GM18868 (cell line): ENCODE results near the gene CNTD1.

ENCODE experiments used
- ATAC-seq: cut with Tn5 transposase; IDR thresholded peaks from one replicate; pipeline ENCODE4 v1.9.1; 2021; ENCODE audit warnings: mild to moderate bottlenecking, moderate library complexity; ENCODE audit not compliant: unreplicated experiment

CNTD1 gene

GRCh38 chr17:42803074-42803883, 4.6 kb downstream of the CNTD1 start:
- ATAC-seq: no peak

- no peak for ATAC-seq
Observed at GRCh38 chr17:42804918-42805367, 6.3 kb downstream of the CNTD1 start.

- ATAC-seq: no peak
Observed at GRCh38 chr17:42806249-42806648, 7.6 kb downstream of the CNTD1 start.

- no peak for ATAC-seq
Observed at GRCh38 chr17:42809250-42809649, 10.6 kb downstream of the CNTD1 start.

GRCh38 chr17:42814633-42815399, 16.2 kb downstream of the CNTD1 start:
- ATAC-seq: no peak

- no peak for ATAC-seq
Observed at GRCh38 chr17:42817866-42818265, 19.2 kb downstream of the CNTD1 start.

GRCh38 chr17:42818379-42818778, 19.7 kb downstream of the CNTD1 start:
- ATAC-seq: no peak

- ATAC-seq: no peak
Observed at GRCh38 chr17:42819939-42820535, 21.4 kb downstream of the CNTD1 start.

- no peak for ATAC-seq
Observed at GRCh38 chr17:42821176-42821575, 22.5 kb downstream of the CNTD1 start.

- no peak for ATAC-seq
Observed at GRCh38 chr17:42827472-42827871, 28.8 kb downstream of the CNTD1 start.

- ATAC-seq: no peak
Observed at GRCh38 chr17:42830971-42831370, 32.3 kb downstream of the CNTD1 start.

- ATAC-seq: no peak
Observed at GRCh38 chr17:42832213-42832933, 33.7 kb downstream of the CNTD1 start.

GRCh38 chr17:42832934-42833766, 34.5 kb downstream of the CNTD1 start, which contains the start of gene PSME3:
TSS of gene PSME3 (plus strand) at chr17:42833397. CDS start at chr17:42833632, 235 bp downstream.
- ATAC-seq: peak; percentile 74

- no peak for ATAC-seq
Observed at GRCh38 chr17:42833767-42834422, 35.2 kb downstream of the CNTD1 start.

GRCh38 chr17:42835732-42836131, 37.1 kb downstream of the CNTD1 start:
- no peak for ATAC-seq

GRCh38 chr17:42841975-42842685, 43.5 kb downstream of the CNTD1 start:
- ATAC-seq: no peak

GRCh38 chr17:42843358-42843934, 44.8 kb downstream of the CNTD1 start:
- ATAC-seq: no peak

GRCh38 chr17:42844271-42844670, 45.6 kb downstream of the CNTD1 start, which contains the start of gene AOC2:
TSS of gene AOC2 (plus strand) at chr17:42844580. CDS start at chr17:42844627, 47 bp downstream.
- no peak for ATAC-seq
